Umbilical cord (tissue), 2 donors: ENCODE measurements around the gene SAMD4A. TPM values are rescaled to one million over a fixed set of nuclear protein-coding genes. Genes with fewer than 3 reads are reported as not detected.
A peak's percentile ranks its signal among the peaks of the same experiment; 100 is the strongest.

Source experiments
- DNase-seq: peaks from one replicate; pipeline ENCODE4 v3.0.0-alpha.2; 2015; ENCODE audit warnings: low spot score
- total RNA-seq: library from RNA; depleted of rRNA; stranded (reverse); fragments of >200 nt; gene quantifications from one replicate; pipeline ENCODE4 v1.2.3, GENCODE V29; 2014; ENCODE audit warnings: low replicate concordance; ENCODE audit not compliant: insufficient read depth

The SAMD4A gene
- total RNA-seq, 1 donor from 2014 or later = 138 TPM

DNA sequence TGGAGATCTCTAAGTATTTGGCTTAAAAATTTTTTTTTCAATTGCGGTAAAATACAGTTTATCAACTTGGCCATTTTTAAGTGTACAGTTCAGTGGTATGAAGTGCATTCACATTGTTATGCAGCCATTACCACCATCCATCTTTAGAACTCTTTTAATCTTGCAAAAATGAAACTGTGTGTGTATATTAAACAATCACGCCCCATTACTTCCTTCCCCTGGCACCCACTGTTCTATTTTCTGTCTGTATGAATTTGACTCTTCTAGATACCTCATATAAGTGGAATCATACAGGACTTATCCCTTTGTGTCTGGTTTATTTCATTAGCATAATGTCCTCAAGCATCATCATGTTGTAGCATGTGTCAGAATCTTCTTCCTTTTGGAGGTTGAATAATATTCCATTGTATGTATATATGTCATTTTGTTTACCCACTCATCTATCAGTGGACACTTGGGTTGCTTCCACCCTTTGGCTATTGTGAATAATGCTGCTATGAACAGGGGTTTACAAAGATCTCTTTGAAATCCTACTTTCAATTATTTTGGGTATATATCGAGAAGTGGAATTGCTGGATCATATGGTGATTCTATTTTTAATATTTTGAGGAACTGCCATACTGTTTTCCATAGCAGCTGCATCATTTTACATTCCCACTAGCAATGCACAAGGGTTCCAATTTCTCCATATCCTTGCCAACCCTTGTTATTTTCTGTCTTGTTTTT is 62.9 kb downstream of the SAMD4A start:
- DNase-seq = no peak

DNA sequence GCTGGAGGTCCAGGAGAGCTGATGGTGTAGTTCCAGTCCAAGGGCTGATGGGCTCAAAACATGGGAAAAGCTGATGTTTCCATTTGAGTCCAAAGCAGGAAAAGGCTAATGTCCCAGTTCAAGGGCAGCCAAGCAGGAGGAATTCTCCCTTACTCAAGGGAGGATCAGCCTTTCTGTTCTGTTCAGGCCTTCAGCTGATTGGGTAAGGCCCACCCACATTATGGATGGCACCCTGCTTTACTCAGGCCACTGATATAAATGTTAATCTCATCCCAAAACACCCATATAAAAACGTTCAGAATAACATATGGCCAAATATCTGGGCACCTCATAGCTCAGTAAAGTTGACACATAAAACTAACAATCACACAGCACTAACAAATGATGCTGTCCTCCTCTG is 64.1 kb downstream of the SAMD4A start:
- no peak for DNase-seq

DNA sequence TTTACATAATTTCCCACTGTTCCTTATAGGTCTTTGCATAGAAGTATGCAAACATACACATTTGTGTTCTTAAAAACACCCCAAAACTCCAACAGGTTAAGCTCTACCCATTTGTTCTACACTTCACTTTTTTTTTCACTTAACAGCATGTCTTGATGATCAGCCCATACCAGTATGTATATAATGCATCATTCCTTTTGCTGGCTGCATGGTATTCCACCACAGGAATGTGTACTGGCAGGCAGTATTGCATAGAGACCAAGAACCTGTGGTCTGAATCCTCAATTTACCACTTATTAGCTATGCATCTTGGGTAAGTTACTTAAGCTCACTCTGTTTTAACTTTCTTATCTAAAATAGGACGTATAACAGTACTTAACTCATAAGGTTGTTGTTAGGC is 65.5 kb downstream of the SAMD4A start:
- no peak for DNase-seq

DNA sequence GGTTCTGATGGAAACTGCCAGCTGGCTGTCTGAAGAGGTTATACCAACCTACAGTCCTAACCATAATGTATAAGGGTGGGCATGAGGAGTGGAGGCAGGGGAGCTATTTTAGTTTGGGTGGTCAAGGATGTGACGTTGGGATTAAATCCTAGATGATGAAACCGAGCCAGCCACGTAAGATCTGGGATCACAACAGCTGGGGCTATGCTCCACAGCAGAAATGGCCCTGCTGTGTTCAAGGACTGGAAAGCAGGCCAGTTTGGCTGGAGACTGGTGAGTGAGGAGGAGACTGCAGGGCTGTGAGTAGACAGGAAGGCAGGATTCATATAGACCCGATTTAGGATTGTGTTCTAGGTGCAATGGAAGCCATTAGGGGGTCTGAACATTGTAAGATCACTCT is 66.1 kb downstream of the SAMD4A start:
- DNase-seq = no peak

DNA sequence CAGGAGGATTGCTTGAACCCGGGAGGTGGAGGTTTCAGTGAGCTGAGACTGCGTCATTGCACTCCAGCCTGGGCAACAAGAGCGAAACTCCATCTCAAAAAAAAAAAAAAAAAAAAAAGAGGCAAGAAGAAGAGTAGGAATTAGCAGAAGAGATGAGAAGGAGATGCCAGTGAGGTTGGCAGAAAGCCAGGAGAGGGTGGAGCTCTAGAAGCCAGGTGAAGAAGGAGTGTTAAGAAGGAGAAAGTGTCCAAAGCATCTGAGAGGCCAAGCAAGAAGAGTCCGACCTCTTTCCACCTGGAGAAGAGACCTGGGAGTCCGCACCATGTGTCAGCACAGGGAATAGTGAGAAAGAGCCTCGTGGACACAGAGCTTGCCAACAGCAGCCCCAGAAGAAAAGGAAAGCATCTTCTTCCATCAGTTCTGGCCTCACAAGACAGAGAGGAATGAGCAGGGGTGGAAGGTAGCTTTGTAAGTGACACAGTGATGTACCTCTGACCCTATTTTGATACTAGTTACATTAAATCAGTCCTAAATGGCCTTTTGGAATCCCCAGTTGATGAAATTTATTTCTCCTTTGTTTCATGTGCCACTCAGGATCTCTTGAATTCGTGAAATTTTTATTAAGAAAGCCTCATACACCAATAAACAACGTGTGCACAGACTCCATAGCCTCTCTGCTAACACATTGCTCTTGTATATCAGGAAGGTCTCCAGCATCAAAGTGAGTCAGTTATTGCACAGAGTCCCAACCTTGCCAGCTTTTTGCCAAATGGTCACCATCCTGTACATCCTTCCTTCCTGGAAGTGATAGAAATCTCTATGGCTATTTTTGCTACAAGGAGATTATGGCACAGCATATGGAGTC is 70.6 kb downstream of the SAMD4A start:
- DNase-seq = no peak

GRCh38 chr14:54638135-54638446 is 71.2 kb downstream of the SAMD4A start:
- peak; percentile 71 for DNase-seq

DNA sequence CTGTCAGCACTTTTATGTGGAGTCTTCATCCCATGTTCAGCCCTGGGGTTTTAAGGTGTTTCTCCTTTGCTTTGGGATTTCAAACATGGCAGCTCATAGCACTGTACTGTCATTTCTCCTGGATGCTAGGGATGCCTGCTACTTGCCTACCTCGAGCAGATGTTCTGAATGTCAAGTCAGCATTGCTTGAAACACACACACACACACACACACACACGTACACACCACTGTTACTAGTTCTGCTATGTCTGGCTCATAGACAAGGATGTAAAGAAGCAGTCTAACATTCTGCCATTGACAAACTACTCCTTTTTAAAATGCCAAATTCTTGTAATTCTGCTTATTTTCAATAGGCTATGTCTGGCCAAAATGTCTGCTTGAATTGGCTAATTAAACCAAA is 72.7 kb downstream of the SAMD4A start:
- no peak for DNase-seq

GRCh38 chr14:54640506-54640905 is 73.6 kb downstream of the SAMD4A start:
- DNase-seq = no peak

DNA sequence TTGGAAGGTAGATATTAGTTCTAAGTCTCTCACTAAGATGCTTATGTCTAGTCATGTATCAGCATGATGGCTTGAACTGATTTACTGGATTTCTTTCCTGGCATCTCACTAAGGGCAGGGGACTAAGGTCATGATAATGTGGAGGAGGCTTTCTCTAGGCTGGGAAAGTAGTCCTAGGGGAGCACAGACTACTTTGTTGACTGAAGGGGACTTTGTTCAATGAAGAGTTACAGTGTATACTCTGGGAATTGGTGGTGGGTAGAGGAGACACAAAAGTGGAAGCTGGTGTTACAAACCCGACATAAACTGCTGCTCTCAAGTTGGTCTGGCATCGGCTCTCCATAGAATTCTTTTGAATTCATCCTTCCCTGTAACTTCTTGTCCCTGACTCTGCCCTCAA is 75.2 kb downstream of the SAMD4A start:
- DNase-seq = no peak

DNA sequence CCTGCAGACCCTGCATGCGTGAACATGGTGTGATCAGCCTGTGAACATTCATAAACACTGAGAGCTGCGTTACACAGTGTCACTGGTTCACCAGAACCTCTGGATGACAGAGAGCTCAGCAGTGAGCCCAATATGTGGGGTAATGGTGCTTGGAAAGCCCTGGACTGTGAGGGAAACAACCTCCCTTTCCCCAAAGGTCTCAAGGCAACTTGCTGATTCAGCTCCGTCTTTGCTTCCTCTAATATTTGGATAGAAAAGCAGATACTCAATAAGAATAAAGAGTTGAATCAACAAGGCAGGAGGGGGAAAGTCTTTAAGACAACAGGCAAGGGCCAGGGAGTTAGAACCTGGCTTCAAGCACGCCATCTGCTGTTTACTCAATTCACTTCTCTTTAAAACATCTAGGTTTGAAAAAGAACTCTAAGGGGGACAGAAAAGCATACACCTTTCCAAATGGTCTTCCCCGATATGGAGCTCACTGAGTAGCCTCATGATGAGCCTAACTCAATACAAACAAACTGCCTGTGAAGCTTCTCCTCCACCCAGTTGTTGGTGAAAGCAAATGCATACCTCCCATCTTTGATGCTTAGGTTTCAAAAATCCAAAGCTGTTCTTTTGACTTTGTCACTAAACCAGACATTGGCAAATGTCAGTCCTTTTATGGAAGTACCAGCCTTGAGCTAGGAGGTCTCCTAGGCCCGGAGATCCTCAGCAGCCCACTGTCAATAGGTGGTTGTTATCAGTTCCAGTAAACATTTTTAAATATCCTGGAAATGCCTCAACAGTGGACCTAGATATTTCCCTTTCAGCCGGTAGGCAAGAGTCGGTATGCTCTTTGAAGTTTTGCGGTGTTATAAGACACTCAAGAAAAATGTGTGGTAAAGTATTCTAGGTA is 76.1 kb downstream of the SAMD4A start:
- DNase-seq = no peak

DNA sequence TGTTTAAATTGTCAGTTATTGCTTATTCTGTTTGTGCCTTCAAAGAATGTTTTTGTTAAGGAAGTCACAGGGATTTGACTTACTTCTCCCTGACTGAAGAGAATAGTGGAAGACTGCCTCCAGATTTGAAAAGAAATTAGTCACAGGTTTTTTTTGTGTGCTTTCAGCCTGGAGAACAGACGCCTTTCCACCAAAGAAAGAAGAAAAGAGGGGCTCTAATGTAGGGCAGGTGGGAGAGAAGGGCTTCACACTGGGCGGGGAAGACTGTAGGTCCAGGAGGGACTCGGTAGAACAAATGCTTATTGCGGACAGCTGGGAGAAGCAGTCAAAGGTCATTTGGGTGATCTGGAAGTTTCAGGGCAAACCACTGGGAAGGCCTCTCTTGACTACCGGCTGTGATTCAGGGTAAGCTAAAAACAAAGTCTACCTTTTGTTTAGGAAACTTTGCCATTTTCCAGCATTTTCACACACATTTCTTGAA is 76.8 kb downstream of the SAMD4A start:
- DNase-seq = no peak

GRCh38 chr14:54645639-54646038 is 78.7 kb downstream of the SAMD4A start:
- no peak for DNase-seq

- no peak for DNase-seq
These were observed 79.7 kb downstream of the SAMD4A start for GRCh38 chr14:54646626-54647025.

- DNase-seq = no peak
These were observed 80.5 kb downstream of the SAMD4A start for GRCh38 chr14:54647378-54647777.

- DNase-seq = no peak
These were observed 82.1 kb downstream of the SAMD4A start for GRCh38 chr14:54649056-54649455.

DNA sequence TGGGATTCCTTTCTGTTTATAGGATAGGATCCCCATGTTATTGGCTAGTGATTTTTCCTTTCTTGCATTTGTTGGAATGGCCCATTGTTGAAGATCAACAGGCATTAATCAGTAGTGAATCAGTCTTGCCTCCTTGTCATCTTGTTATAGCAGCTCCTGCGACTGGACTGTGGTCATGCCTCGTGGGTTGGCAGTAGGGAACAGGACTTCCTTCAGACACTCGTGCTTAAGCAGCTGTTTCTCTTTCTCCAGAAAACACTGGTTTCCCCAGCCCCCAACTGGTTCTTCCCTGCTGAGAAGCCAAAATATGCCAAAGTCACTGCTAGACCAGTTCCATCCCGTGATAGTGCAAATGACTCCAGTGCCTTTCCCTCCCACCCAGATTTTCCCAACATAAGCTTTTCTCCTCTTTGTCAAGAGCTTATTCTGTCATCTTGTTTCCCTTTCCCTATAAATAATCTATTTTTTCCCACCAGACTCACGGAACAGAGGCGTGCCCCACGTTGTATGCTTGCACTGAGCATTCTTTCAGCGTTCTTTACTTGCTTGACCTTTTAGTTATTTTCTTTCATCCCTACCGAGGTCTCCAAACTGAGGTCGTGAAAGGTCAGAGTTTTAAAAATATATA is 83.5 kb downstream of the SAMD4A start:
- peak; percentile 73 for DNase-seq

DNA sequence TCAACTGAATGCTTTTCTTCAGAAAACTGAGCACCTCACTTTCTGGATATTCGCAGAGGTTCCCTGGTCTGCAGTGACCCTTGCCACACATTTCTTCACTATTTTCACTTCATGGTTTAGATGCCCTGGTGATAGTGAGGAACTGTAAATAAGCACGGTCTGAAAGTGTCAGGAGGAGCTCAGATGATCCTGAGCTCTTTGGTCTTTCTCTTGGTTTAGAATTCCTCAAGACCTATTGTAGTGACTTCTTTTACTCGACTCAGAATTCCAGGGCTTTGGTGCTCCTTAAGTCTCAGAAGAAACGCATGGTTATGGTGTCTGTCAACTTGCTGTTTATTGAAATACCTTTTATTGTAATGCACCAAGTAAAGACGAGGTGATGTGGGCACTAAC is 84.0 kb downstream of the SAMD4A start:
- no peak for DNase-seq

- no peak for DNase-seq
These were observed 84.7 kb downstream of the SAMD4A start for GRCh38 chr14:54651649-54652048.

DNA sequence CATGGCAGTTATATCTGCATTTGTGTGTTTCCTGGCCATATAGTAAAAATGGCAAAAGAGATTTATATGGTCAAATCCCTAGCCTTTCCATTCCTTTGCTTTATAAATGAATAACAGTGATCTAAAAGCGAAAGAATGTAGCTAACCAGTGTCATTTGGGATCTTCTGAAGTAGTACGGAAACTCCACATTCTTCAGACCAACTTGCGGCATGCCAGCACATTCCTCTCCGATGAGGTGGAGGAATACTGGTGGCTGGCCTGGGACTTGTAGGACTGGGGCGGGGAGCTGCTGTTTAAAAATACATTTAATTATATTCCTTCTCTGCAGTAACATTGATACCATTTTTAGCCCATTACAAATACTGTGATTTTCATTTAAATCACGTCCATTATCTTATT is 85.3 kb downstream of the SAMD4A start:
- DNase-seq = peak; percentile 98

DNA sequence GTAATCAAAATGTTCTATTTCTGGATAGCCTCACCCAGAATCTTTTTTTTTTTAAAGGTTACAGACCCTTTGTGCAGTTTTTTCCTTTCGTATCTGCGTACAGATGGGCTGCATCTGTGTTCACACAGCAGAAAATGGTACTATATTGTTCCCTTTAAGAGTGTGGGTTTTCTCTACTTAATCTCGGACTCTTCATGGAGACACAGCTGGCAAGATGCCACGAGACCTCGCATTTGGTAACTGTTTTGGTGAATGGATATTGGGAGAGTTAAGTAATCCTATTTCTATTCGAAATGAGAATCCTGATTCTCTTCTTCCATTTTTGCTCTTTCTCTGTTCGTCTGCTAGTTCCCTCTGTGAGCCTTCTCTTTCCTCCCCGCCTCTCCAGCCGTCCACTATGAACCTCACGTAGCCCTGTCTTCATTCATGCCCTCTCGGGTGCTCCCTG is 85.7 kb downstream of the SAMD4A start:
- DNase-seq = no peak

- DNase-seq = no peak
These were observed 87.0 kb downstream of the SAMD4A start for GRCh38 chr14:54653712-54654469.
